ENCODE measurements around the gene SHROOM3.

SHROOM3 gene

GRCh38 chr4:76677571-76678326 lies 242.7 kb downstream of the SHROOM3 start:
- TF ChIP-seq GATA1 (IDR thresholded peaks at IDR 0.05; ENCODE audit: low read depth, low read length) (no peak), POLR2A (IDR thresholded peaks at IDR 0.05; ENCODE audit: low read length) (no peak)
- no peak for DNase-seq

GRCh38 chr4:76679691-76680090 lies 244.7 kb downstream of the SHROOM3 start:
- no peak for TF ChIP-seq POLR2A (IDR thresholded peaks at IDR 0.05; ENCODE audit: low read length)
- no peak for TF ChIP-seq GATA1 (IDR thresholded peaks at IDR 0.05; ENCODE audit: low read depth, low read length)
- DNase-seq, result no peak

GRCh38 chr4:76680952-76681351 lies 245.9 kb downstream of the SHROOM3 start:
- no peak for DNase-seq
- TF ChIP-seq POLR2A (IDR thresholded peaks at IDR 0.05; ENCODE audit: low read length) (no peak), GATA1 (IDR thresholded peaks at IDR 0.05; ENCODE audit: low read depth, low read length) (no peak)

GRCh38 chr4:76681996-76682395 lies 247.0 kb downstream of the SHROOM3 start:
- TF ChIP-seq POLR2A (IDR thresholded peaks at IDR 0.05; ENCODE audit: low read length) (no peak), GATA1 (IDR thresholded peaks at IDR 0.05; ENCODE audit: low read depth, low read length) (no peak)
- no peak for DNase-seq

GRCh38 chr4:76683144-76683543 lies 248.1 kb downstream of the SHROOM3 start:
- no peak for TF ChIP-seq POLR2A (IDR thresholded peaks at IDR 0.05; ENCODE audit: low read length)
- DNase-seq, result no peak

- DNase-seq, result peak in 1 of 2 experiments; percentile 5
- TF ChIP-seq POLR2A (IDR thresholded peaks at IDR 0.05; ENCODE audit: low read length), result no peak
- no peak for TF ChIP-seq GATA1 (IDR thresholded peaks at IDR 0.05; ENCODE audit: low read depth, low read length)
These were observed 252.9 kb downstream of the SHROOM3 start for GRCh38 chr4:76687746-76688448.

- no peak for DNase-seq
- TF ChIP-seq POLR2A (IDR thresholded peaks at IDR 0.05; ENCODE audit: low read length), result no peak
- no peak for TF ChIP-seq GATA1 (IDR thresholded peaks at IDR 0.05; ENCODE audit: low read depth, low read length)
These were observed 253.7 kb downstream of the SHROOM3 start for GRCh38 chr4:76688619-76689144.

- TF ChIP-seq POLR2A (IDR thresholded peaks at IDR 0.05; ENCODE audit: low read length) (no peak), GATA1 (IDR thresholded peaks at IDR 0.05; ENCODE audit: low read depth, low read length) (no peak)
- DNase-seq, result peak in 1 of 2 experiments; percentile 2
These were observed 254.3 kb downstream of the SHROOM3 start for GRCh38 chr4:76689145-76689817.

- no peak for DNase-seq
These were observed 255.2 kb downstream of the SHROOM3 start for GRCh38 chr4:76690011-76690905.

GRCh38 chr4:76690906-76691275 lies 255.9 kb downstream of the SHROOM3 start:
- no peak for TF ChIP-seq GATA1 (IDR thresholded peaks at IDR 0.05; ENCODE audit: low read depth, low read length)
- no peak for TF ChIP-seq POLR2A (IDR thresholded peaks at IDR 0.05; ENCODE audit: low read length)
- DNase-seq, result no peak

More at GRCh38 chr4:76690011-76690905, 255.2 kb downstream of the SHROOM3 start:
- TF ChIP-seq POLR2A (IDR thresholded peaks at IDR 0.05; ENCODE audit: low read length) (no peak), GATA1 (IDR thresholded peaks at IDR 0.05; ENCODE audit: low read depth, low read length) (no peak)

- no peak for DNase-seq
These were observed 257.0 kb downstream of the SHROOM3 start for GRCh38 chr4:76691807-76692582.

GRCh38 chr4:76692761-76693160 lies 257.7 kb downstream of the SHROOM3 start:
- DNase-seq, result no peak

More at GRCh38 chr4:76691807-76692582, 257.0 kb downstream of the SHROOM3 start:
- TF ChIP-seq POLR2A (IDR thresholded peaks at IDR 0.05; ENCODE audit: low read length) (no peak), GATA1 (IDR thresholded peaks at IDR 0.05; ENCODE audit: low read depth, low read length) (no peak)

More at GRCh38 chr4:76692761-76693160, 257.7 kb downstream of the SHROOM3 start:
- no peak for TF ChIP-seq POLR2A (IDR thresholded peaks at IDR 0.05; ENCODE audit: low read length)
- TF ChIP-seq GATA1 (IDR thresholded peaks at IDR 0.05; ENCODE audit: low read depth, low read length), result no peak

Data from erythroblast (primary cell).